Progenitor cell of endocrine pancreas (in vitro differentiated cells): ENCODE data around the gene FOXE1. TPM values are rescaled to one million over a fixed set of nuclear protein-coding genes. Genes with fewer than 3 reads are reported as not detected.

Source experiments
- DNase-seq: peaks from one replicate; pipeline ENCODE4 v3.0.0; 2021; ENCODE audit warnings: low spot score; ENCODE audit not compliant: unreplicated experiment
- H3K27ac Mint-ChIP-seq: 2 replicates; pipeline ENCODE4 v1.8.0; 2021; ENCODE audit warnings: mild to moderate bottlenecking, moderate library complexity, mixed read lengths
- H3K27me3 Mint-ChIP-seq: 2 replicates; pipeline ENCODE4 v1.8.0; 2021; ENCODE audit warnings: mixed read lengths
- H3K36me3 Mint-ChIP-seq: 2 replicates; pipeline ENCODE4 v1.8.0; 2022; ENCODE audit warnings: mixed read lengths; ENCODE audit not compliant: insufficient read depth
- H3K4me1 Mint-ChIP-seq: 2 replicates; pipeline ENCODE4 v1.8.0; 2021; ENCODE audit warnings: low read depth, mixed read lengths
- H3K4me3 Mint-ChIP-seq: 2 replicates; pipeline ENCODE4 v1.8.0; 2021; ENCODE audit warnings: low read depth, mild to moderate bottlenecking, moderate library complexity, mixed read lengths
- H3K9me3 Mint-ChIP-seq: 2 replicates; pipeline ENCODE4 v1.8.0; 2021; ENCODE audit warnings: low read depth, mixed read lengths
- CTCF ChIP-seq: fragments of 200-600 bp; sonication (generic); IDR thresholded peaks from one replicate; pipeline ENCODE4 v1.5.0; 2021; ENCODE audit warnings: antibody characterized with exemption, mild to moderate bottlenecking; ENCODE audit not compliant: unreplicated experiment
- total RNA-seq: library from RNA; stranded (reverse); gene quantifications from 2 replicates; pipeline ENCODE4 v1.2.1, GENCODE V29; 2021

Gene FOXE1
- total RNA-seq, 1 donor from 2014 or later = 0.29 TPM

- H3K4me1 Mint-ChIP-seq = no peaks in the 10 kb centered on the region
- H3K4me3 Mint-ChIP-seq = no peak overlapping the region
- peaks cover 66% of the 10 kb centered on the region for H3K27me3 Mint-ChIP-seq
- no peak for TF ChIP-seq CTCF
- H3K36me3 Mint-ChIP-seq = no peaks in the 10 kb centered on the region
- no peaks in the 10 kb centered on the region for H3K9me3 Mint-ChIP-seq
- DNase-seq = no peak
- no peak overlapping the region for H3K27ac Mint-ChIP-seq
These were observed 10.1 kb upstream of the FOXE1 start for GRCh38 chr9:97842960-97843359.

- DNase-seq = no peak
- Mint-ChIP-seq H3K27me3 (peaks cover 83% of the 10 kb centered on the region), H3K4me3 (no peak overlapping the region), H3K4me1 (no peaks in the 10 kb centered on the region), H3K9me3 (no peaks in the 10 kb centered on the region), H3K36me3 (no peaks in the 10 kb centered on the region), H3K27ac (no peak overlapping the region)
- TF ChIP-seq CTCF = no peak
These were observed 7.9 kb upstream of the FOXE1 start for GRCh38 chr9:97845130-97845529.

DNA sequence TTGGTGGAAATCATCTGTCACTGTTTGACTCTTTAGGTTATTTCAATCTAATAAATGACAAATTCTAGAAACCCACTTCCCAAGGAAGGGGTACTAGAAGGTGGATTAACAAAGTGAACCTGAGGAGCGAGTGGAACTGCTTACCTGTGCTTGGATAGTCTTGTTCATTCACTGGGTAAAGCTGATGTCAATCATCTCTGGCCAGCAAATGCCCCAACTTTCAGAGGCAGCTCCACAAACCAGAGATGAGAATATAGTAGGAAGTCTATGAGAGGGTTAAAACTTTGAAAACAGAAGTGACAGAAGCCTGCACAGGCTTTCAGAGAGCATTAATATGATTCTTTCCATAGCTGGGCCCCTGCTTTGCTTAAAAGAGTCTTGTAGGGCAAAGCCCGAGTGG lies 7.3 kb upstream of the FOXE1 start:
- Mint-ChIP-seq H3K4me1 (no peaks in the 10 kb centered on the region), H3K36me3 (no peaks in the 10 kb centered on the region), H3K4me3 (no peak overlapping the region), H3K9me3 (no peaks in the 10 kb centered on the region), H3K27ac (no peak overlapping the region), H3K27me3 (peaks cover 83% of the 10 kb centered on the region)
- TF ChIP-seq CTCF = no peak
- no peak for DNase-seq

GRCh38 chr9:97846347-97846746 lies 6.7 kb upstream of the FOXE1 start:
- TF ChIP-seq CTCF = no peak
- no peaks in the 10 kb centered on the region for H3K9me3 Mint-ChIP-seq
- H3K36me3 Mint-ChIP-seq = no peaks in the 10 kb centered on the region
- peaks cover 83% of the 10 kb centered on the region for H3K27me3 Mint-ChIP-seq
- no peak overlapping the region for H3K27ac Mint-ChIP-seq
- no peak for DNase-seq
- H3K4me1 Mint-ChIP-seq = no peaks in the 10 kb centered on the region
- no peak overlapping the region for H3K4me3 Mint-ChIP-seq

GRCh38 chr9:97847474-97848214 lies 5.4 kb upstream of the FOXE1 start:
- no peak overlapping the region for H3K4me3 Mint-ChIP-seq
- peaks cover 88% of the 10 kb centered on the region for H3K27me3 Mint-ChIP-seq

More at GRCh38 chr9:97847474-97848214, 5.4 kb upstream of the FOXE1 start:
- Mint-ChIP-seq H3K27ac (no peak overlapping the region), H3K4me1 (no peaks in the 10 kb centered on the region), H3K36me3 (no peaks in the 10 kb centered on the region), H3K9me3 (no peaks in the 10 kb centered on the region)
- no peak for TF ChIP-seq CTCF
- no peak for DNase-seq
